Measurements from ENCODE around the gene ZYG11B. TPM values are rescaled to one million over a fixed set of nuclear protein-coding genes. Genes with fewer than 3 reads are reported as not detected.
"Not testable (repeated sequence)": the region's sequence is repeated elsewhere in the genome, so short reads cannot be mapped to it uniquely, and the experiment has no call there.

Gene ZYG11B
- total and polyA plus RNA-seq, 2 experiments from 2014 or later: 14.0 to 40.4 TPM

- Histone ChIP-seq H3K27ac (peak overlapping the region; percentile 34), H3K4me3 (no peak overlapping the region), H3K9me3 (ENCODE audit: low read depth) (no peaks in the 10 kb centered on the region), H3K27me3 (no peaks in the 10 kb centered on the region), H3K36me3 (peaks cover 8% of the 10 kb centered on the region), H3K4me1 (ENCODE audit: low read depth) (no peaks in the 10 kb centered on the region)
- no peak for DNase-seq (ENCODE audit: low read depth in 1 of 2, low spot score in 1 of 2)
- no peak for TF ChIP-seq CTCF (IDR thresholded peaks at IDR 0.05; ENCODE audit: low read depth, low read length)
Measured at GRCh38 chr1:52769346-52770033, 43.2 kb downstream of the ZYG11B start.

- TF ChIP-seq CTCF (IDR thresholded peaks at IDR 0.05; ENCODE audit: low read depth, low read length): no peak
- DNase-seq (ENCODE audit: low read depth in 1 of 2, low spot score in 1 of 2): no peak
- H3K4me1 ChIP-seq (ENCODE audit: low read depth): no peaks in the 10 kb centered on the region
- H3K27me3 ChIP-seq: no peaks in the 10 kb centered on the region
- H3K27ac ChIP-seq: peak overlapping the region; percentile 54
- no peaks in the 10 kb centered on the region for H3K9me3 ChIP-seq (ENCODE audit: low read depth)
- peaks cover 10% of the 10 kb centered on the region for H3K36me3 ChIP-seq
- H3K4me3 ChIP-seq: no peak overlapping the region
Measured at GRCh38 chr1:52771384-52771783, 45.1 kb downstream of the ZYG11B start.

- Histone ChIP-seq H3K27ac (no peak overlapping the region), H3K9me3 (ENCODE audit: low read depth) (no peaks in the 10 kb centered on the region), H3K4me3 (no peak overlapping the region), H3K36me3 (peaks cover 35% of the 10 kb centered on the region), H3K27me3 (no peaks in the 10 kb centered on the region), H3K4me1 (ENCODE audit: low read depth) (no peaks in the 10 kb centered on the region)
- DNase-seq (ENCODE audit: low read depth in 1 of 2, low spot score in 1 of 2): no peak
- TF ChIP-seq CTCF (IDR thresholded peaks at IDR 0.05; ENCODE audit: low read depth, low read length): no peak
Measured at GRCh38 chr1:52786148-52786547, 59.9 kb downstream of the ZYG11B start.

- DNase-seq (ENCODE audit: low read depth in 1 of 2, low spot score in 1 of 2); H3K9me3 ChIP-seq (ENCODE audit: low read depth); H3K4me3 ChIP-seq; H3K27me3 ChIP-seq; H3K27ac ChIP-seq; H3K4me1 ChIP-seq (ENCODE audit: low read depth): not testable (repeated sequence)
- peaks cover 20% of the 10 kb centered on the region for H3K36me3 ChIP-seq
Measured at GRCh38 chr1:52790429-52790828, 64.2 kb downstream of the ZYG11B start.

GRCh38 chr1:52792036-52792435 lies 65.8 kb downstream of the ZYG11B start:
- H3K27ac ChIP-seq: no peak overlapping the region
- H3K4me1 ChIP-seq (ENCODE audit: low read depth): no peaks in the 10 kb centered on the region
- no peaks in the 10 kb centered on the region for H3K27me3 ChIP-seq
- no peak overlapping the region for H3K4me3 ChIP-seq
- TF ChIP-seq CTCF (IDR thresholded peaks at IDR 0.05; ENCODE audit: low read depth, low read length): no peak
- peak in 1 of 2 donors; percentile 9 for DNase-seq (ENCODE audit: low read depth in 1 of 2, low spot score in 1 of 2)
- H3K9me3 ChIP-seq (ENCODE audit: low read depth): no peaks in the 10 kb centered on the region
- H3K36me3 ChIP-seq: peaks cover 15% of the 10 kb centered on the region

- DNase-seq (ENCODE audit: low read depth in 1 of 2, low spot score in 1 of 2); H3K27me3 ChIP-seq; H3K27ac ChIP-seq; H3K4me1 ChIP-seq (ENCODE audit: low read depth); H3K9me3 ChIP-seq (ENCODE audit: low read depth); H3K4me3 ChIP-seq: not testable (repeated sequence)
- peaks cover 18% of the 10 kb centered on the region for H3K36me3 ChIP-seq
Measured at GRCh38 chr1:52793717-52794116, 67.5 kb downstream of the ZYG11B start.
